HG03575 (cell line): ENCODE measurements around the gene ERAL1.
"Not testable (repeated sequence)": the region's sequence is repeated elsewhere in the genome, so short reads cannot be mapped to it uniquely, and the experiment has no call there.

Experiments used
- ATAC-seq: cut with Tn5 transposase; IDR thresholded peaks from one replicate; pipeline ENCODE4 v1.9.1; 2021; ENCODE audit not compliant: unreplicated experiment, insufficient number of reproducible peaks, low FRiP score; ENCODE audit errors: extremely low read depth

The ERAL1 gene

DNA sequence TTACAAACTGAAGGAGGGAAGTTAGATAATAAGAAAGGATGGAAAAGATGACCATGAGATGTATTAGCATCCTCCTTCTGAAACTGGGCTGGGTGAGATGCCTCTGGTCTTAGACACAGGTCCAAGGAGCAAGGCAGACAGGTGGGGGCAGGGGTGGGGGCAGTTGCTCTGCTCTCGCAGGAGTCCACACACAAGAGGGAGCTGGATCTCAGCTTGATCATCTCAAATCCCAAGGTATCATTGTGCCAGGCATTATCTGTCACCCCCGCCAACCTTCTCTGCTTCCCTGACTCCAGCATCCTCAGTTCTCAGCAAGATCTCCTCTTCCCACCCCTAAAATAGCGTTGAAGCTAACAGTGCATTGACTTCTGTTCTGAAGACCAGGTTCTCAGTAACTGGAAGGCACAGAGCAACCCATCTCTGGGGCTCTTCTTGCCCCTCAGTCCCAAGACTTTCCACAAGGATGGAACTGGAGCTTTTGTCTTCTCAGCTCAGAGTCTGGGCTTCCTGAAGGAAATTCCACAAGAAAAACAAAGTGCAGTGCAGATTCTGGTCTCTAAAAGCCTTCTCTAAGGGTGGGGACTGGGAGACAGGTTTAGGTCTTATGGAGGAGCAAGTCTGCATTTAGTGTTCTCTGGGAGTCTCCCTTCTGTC is 41.1 kb downstream of the ERAL1 start:
- ATAC-seq, result no peak

DNA sequence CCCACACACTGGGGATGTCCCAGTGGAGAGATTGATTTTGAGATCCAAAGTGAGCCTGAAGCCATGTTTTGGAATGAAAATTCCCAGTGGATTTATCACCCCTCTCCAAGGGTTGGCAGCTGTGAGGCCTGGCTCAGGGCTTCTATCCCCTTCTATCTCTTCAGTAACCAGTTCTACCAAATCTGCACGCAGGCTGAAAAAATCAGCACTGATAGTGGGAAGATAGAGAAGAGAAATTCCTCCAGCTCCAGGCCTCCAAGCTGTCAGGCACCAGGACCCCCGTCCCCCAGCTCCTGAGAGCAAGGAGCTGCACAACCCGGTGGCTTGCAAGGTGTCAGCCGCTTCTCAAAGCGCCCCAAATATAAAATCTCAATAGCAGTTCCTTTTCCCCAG is 41.7 kb downstream of the ERAL1 start:
- ATAC-seq, result no peak

DNA sequence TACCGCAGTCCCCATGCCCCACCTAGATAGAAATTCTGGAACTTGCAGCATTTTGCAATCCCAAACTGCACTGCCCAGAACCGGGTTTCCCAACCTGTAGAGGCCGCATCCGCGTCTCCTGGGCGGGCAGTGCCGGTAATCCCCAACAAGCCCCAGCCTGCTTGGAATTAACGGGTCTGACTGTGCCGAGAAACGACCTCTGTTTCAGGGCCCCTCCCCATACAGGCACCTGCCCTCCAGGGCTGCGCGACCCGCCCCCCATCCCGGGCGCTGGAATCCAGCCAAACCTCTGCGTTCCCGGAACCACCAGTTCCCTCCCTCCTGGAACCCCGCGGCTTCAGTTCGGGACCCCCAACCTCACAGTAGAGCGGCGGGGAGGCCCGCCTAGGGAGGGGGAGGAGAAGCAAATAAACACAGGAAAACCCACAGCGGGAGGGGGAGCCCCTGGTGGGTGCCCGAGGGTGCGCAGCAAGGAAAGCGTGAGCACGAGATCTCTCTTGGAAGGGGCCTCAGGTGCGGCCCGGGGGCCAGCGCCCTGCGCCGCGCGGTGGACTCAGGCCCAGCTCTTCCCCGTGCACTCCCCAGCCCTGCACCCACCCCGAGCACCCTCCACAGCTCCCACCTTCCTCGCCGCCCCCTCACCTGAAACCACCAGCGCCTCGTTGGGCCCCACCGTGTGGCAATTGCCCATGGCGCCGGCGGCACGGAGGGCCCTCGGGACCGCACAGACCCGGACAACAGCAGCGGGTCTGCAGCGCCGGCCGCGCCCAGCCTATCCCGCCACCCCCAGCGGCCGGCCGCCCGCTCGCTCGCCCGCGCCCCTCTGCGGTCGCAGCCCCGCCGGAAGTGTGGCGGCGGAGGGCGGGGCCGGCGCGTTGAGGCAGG is 42.3 kb downstream of the ERAL1 start, which contains the start of gene FLOT2:
Gene FLOT2, minus strand, starts transcription at position 850 of the 885 bp plus-strand sequence. Its CDS starts 159 bp downstream, at position 691.
- no peak for ATAC-seq

DNA sequence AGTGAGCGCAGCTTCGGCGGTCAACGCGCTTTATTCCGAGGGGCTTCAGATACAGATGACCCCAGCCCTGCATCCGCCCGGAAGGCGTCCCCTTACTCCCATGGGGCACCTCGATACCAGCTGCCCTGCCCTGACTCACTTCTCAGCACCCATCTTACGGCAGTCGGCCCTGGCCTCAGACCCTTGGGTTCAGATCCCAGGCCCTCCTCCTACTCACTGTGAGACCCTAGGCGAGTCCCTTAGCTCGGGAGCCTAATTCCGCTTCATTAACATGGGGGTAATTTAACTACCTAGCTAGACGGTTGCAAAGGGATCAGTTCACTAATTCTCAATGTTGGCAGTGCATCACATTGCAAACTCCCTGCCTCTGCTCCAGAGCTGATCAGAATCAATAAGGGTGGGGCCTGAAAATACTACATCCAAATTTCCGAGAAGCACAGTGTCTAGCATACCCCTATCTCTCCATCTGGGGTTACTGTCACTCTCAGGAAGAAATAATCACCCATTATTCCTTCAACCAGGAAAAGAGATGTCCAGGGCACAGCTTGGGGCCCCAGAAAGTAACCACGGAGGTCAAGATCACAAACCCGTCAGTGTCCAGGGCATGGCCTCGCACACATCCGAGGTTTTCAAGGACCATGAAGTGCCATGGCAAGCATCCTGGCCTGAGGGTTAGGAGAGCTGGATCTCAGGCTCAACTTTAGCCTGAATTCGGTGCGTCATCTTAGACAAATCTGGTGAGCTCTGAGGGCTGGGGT is 43.1 kb downstream of the ERAL1 start:
- no peak for ATAC-seq

DNA sequence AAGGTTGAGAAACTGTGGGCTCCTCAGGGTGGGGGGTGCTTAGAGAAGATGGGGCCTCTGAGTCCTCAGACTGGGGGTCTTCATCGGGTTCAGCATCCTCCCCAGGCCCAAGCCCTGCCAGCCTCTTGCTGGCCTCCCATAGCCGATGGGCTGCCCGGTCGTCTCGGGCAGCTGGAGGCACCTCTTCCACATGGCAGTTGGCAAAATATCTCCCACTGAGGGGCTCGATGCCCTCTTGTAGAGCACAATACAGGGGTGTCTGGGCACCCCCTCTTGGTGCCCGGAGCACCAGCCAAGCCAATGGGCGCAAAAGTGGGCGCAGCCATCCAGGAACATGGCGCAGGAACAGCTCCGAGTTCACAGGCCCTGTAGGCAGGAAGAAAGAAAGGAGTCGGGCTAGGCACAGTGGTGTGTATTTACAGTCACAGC is 43.7 kb downstream of the ERAL1 start:
- no peak for ATAC-seq

DNA sequence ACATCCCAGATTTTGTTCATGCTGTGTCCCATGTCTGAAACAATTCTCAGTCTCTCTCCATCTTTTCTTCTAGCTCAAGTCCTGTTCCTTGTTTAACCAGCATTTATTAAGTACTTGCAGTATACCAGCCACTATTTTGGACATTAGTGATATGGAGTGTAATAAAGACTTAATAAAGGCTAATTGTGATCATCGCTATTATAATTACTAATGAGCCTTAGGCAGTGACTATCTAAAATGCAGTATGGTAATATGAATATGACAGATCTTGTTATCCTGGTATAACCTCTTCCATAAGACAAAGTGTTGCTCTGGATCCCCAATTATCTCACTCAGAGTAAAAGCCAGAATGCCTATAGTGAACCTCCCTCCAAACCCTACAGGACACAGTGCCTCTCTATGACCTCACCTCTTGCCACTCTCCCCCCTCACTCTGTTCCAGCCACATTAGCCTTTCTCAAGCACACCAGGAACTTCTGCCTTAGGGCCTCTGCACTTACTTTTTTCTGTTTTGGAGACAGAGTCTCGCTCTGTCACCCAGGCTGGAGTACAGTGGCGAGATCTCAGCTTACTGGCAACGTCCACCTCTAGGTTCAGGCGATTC is 44.5 kb downstream of the ERAL1 start:
- ATAC-seq, result no peak

DNA sequence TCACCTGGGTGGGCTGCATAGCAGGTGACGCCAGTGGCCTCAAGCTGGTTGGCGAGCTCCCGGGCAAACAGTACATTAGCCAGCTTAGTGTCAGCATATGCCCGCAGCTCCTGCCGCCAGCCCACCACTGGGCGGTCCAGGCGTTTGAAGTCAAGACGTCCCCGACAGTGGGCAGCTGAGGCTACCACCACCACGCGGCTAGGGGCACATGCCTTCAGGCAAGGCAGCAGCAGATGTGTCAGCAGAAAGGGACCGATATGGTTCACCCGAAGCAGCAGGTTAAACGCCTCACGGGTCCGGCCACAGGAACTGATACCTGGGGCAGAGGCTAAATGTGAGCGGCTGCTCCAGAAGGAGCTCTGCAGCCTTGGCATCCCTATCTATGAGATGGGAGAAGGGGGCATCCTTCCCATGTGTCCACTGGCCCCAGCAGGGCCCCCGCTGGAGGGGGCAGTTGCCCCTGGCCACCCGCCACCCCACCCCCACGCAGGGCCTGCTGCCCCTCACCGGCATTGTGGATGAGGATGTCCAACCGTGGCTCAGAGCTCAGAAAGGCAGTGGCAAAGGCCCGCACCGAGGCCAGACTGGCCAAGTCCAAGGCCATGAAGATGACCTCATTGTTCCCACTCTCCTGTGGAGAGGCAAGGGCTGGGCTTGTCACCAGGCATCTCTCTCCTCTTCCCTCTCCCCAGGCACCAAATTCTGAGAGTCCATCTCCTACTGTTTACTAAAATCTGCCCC is 46.3 kb downstream of the ERAL1 start:
- no peak for ATAC-seq

- ATAC-seq, result no peak
Measured at GRCh38 chr17:28901866-28902818, 47.3 kb downstream of the ERAL1 start.

DNA sequence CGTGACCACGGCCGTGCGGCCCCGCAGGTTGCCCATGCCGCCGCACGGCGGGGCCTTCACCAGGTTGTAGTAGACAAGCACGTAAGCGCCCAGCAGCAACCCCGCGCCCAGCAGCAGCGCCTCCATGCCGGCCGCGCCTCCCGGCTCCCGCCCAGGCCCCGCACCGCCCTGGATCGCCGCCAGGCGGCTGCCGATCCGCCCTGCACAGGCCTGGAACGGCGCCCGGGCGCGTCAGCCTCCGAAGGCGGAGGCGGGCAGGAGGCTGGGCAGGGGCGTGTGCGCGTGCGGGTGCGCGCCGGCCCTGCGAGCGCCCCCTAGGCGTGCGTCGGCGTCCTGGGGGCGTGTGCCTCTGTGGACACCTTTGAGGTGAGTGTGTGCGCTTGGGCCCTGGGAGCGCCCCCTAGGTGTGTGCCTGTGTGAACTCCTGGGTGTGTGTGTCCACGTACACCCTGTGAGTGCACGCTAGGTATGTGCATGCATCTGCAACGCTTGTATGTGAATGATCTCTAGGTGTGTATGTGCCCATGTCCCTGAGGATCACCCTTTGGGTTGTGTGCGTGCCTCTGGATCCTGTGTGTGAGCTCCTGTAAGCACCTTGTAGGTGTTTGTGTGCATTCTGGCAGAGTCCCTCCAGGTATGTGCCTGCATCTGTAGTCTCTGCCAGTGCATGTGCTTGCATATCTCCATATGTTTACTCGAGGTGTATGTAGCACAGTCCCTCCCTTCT is 48.2 kb downstream of the ERAL1 start, which contains the start of gene DHRS13:
Gene DHRS13, minus strand, starts transcription at position 261 of the 727 bp plus-strand sequence. Its CDS starts 135 bp downstream, at position 126.
- ATAC-seq, result no peak

- not testable (repeated sequence) for ATAC-seq
Measured at GRCh38 chr17:28903546-28903841, 48.7 kb downstream of the ERAL1 start.

GRCh38 chr17:28904800-28905199 is 50.0 kb downstream of the ERAL1 start:
- ATAC-seq, result no peak

GRCh38 chr17:28906276-28906675 is 51.5 kb downstream of the ERAL1 start:
- no peak for ATAC-seq

- no peak for ATAC-seq
Measured at GRCh38 chr17:28906706-28907438, 52.1 kb downstream of the ERAL1 start.

DNA sequence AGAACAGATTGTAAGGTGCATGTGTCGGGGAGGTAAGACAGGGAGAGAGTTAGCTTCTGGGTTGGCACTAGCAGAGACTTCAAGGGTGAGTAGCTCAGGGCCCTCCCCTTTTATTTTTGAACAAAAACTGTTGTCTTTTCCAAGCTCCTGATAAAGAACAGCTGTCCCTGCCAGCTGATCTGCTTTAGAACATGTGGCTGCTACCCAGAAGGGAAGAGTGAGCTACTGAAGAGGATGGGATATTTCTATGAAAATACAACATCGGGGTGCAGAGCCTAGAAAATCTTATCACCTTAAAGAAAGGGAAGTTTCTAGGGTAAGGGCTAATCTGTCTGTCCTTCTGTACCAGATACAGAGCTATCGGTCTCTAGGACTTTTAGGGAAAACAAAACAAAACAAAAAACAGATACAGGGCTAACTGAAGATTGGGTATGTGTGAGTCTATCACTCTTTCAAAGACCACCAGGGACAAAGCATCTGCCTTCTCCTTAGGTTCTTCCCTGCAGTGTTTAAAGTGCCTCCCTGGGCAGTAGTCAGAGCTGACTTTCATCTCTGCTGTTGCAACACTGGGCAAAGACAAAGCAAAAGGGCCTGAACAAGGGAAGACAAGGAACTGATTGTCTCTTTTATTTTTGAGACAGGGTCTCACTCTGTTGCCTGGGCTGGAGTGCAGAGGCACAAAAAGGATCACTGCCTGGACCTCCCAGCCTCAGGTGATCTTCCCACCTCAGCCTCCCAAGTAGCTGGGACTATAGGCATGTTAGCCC is 53.1 kb downstream of the ERAL1 start:
- ATAC-seq, result no peak

DNA sequence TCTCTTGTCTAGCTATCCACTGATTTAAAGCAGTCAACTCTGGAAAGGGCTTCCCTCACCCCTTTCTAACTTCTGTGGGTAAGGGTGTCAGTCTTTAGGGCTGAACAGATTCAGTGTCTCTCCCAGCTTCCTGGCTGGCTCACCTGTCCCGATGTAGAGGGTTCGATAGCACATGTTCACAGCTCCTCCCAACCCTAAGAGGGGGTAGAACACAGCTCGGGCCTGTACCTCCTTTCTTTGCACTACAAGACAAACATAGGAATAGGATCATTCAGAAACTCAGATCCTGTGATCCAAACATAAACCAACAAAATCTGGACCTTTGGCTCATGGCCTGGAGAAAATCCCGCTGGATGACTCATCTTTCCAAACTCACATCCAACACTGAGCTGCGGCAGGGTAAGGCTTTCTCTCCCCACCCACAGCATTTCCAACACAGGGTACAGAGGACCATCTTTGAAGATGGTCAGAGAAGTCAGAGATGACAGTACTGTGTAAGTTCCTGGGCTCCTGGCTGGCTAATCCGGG is 53.9 kb downstream of the ERAL1 start:
- no peak for ATAC-seq
